22Rv1 (cell line): Measurements from ENCODE around the gene GSG1L.

ENCODE experiments used
- CTCF ChIP-seq: fragments of 450-650 bp; IDR thresholded peaks from 2 replicates; pipeline ENCODE4 v1.5.1; 2017; ENCODE audit warnings: mild to moderate bottlenecking
- ZFX ChIP-seq: fragments of 450-650 bp; IDR thresholded peaks from 2 replicates; pipeline ENCODE4 v1.6.1; 2017; ENCODE audit warnings: antibody characterized with exemption, borderline replicate concordance

GRCh38 chr16:27781195-27781524 is 282.4 kb downstream of the GSG1L start:
- TF ChIP-seq CTCF (no peak), ZFX (no peak)
